Transverse colon (tissue), 4 donors: ENCODE results near the gene FMO2.

ENCODE experiments used
- EP300 ChIP-seq: sonication (generic); formaldehyde crosslinking; IDR thresholded peaks from one replicate; pipeline ENCODE4 v1.6.1; 2017; ENCODE audit warnings: antibody characterized with exemption, low read depth
- POLR2A ChIP-seq: fragments of 450-650 bp; IDR thresholded peaks from one replicate; pipeline ENCODE4 v1.6.1; 2016; ENCODE audit warnings: antibody characterized with exemption, mild to moderate bottlenecking, moderate library complexity
- POLR2AphosphoS5 ChIP-seq, 3 donors: sonication (generic); formaldehyde crosslinking; IDR thresholded peaks; one replicate each; pipeline ENCODE4 v1.6.1; 2016; ENCODE audit warnings: antibody characterized with exemption in 3 of 3
- TF ChIP-seq, protein P1 (sequence below), 5 experiments: fragments of 200-600 bp in 3 of 5; fragments of 450-650 bp in 2 of 5; sonication (generic) in 3 of 5; IDR thresholded peaks; 1 replicate in 2 of 5; 2 replicates in 3 of 5; pipeline ENCODE4 v1.5.1; 2016 to 2017; ENCODE audit warnings: antibody characterized with exemption in 5 of 5, inconsistent platforms in 3 of 5, mild to moderate bottlenecking in 2 of 5, moderate library complexity in 1 of 5

DNA sequence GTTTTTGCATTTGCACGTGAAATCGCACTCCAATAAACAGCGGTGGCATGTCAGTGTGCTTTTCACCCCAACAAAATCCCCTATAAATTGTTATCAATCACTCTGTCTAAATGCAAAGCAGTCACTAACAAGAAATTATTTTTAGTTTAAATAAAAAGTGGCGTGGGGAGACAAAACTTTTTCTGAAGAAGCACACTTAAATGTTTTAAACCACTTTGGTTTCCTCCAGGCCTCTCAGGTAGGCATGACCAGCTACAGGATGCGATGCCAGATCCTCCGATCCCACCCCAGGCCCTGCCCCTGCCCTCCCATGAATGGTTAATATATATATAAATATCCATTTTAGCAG is 66.8 kb downstream of the FMO2 start:
- TF ChIP-seq POLR2A (no peak), EP300 (no peak), POLR2AphosphoS5 (IDR thresholded peaks at IDR 0.05) (no peak)
- TF ChIP-seq, protein P1, sequence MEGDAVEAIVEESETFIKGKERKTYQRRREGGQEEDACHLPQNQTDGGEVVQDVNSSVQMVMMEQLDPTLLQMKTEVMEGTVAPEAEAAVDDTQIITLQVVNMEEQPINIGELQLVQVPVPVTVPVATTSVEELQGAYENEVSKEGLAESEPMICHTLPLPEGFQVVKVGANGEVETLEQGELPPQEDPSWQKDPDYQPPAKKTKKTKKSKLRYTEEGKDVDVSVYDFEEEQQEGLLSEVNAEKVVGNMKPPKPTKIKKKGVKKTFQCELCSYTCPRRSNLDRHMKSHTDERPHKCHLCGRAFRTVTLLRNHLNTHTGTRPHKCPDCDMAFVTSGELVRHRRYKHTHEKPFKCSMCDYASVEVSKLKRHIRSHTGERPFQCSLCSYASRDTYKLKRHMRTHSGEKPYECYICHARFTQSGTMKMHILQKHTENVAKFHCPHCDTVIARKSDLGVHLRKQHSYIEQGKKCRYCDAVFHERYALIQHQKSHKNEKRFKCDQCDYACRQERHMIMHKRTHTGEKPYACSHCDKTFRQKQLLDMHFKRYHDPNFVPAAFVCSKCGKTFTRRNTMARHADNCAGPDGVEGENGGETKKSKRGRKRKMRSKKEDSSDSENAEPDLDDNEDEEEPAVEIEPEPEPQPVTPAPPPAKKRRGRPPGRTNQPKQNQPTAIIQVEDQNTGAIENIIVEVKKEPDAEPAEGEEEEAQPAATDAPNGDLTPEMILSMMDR (IDR thresholded peaks at IDR 0.05): no peak
